DMS153 treated with DMSO at 0.1 percent for 48 hours (cell line): ENCODE measurements around the gene COX17.

Experiments used
- DNase-seq: peaks from one replicate; lab custom pipeline; 2025; ENCODE audit not compliant: unreplicated experiment; lab: John Stamatoyannopoulos, UW

COX17 gene

GRCh38 chr3:119647171-119647570 is 30.0 kb downstream of the COX17 start:
- DNase-seq, result no peak

GRCh38 chr3:119645813-119646212 is 31.4 kb downstream of the COX17 start:
- DNase-seq, result no peak

- no peak for DNase-seq
Measured at GRCh38 chr3:119644481-119644880, 32.7 kb downstream of the COX17 start.

- no peak for DNase-seq
Measured at GRCh38 chr3:119643528-119643927, 33.7 kb downstream of the COX17 start.

- no peak for DNase-seq
Measured at GRCh38 chr3:119642746-119643473, 34.3 kb downstream of the COX17 start.

GRCh38 chr3:119641416-119641815 is 35.8 kb downstream of the COX17 start:
- no peak for DNase-seq

- no peak for DNase-seq
Measured at GRCh38 chr3:119639494-119640350, 37.5 kb downstream of the COX17 start.

GRCh38 chr3:119637679-119638477 is 39.3 kb downstream of the COX17 start:
- no peak for DNase-seq

- DNase-seq, result no peak
Measured at GRCh38 chr3:119636891-119637611, 40.2 kb downstream of the COX17 start.

GRCh38 chr3:119636249-119636648 is 41.0 kb downstream of the COX17 start:
- no peak for DNase-seq

GRCh38 chr3:119635719-119636118 is 41.5 kb downstream of the COX17 start:
- no peak for DNase-seq

- no peak for DNase-seq
Measured at GRCh38 chr3:119632829-119633228, 44.4 kb downstream of the COX17 start.

GRCh38 chr3:119632216-119632615 is 45.0 kb downstream of the COX17 start:
- no peak for DNase-seq

GRCh38 chr3:119631516-119631915 is 45.7 kb downstream of the COX17 start:
- no peak for DNase-seq

- DNase-seq, result no peak
Measured at GRCh38 chr3:119630880-119631329, 46.3 kb downstream of the COX17 start.

GRCh38 chr3:119630128-119630879 is 46.9 kb downstream of the COX17 start:
- no peak for DNase-seq

GRCh38 chr3:119628816-119629445 is 48.3 kb downstream of the COX17 start:
- no peak for DNase-seq

GRCh38 chr3:119628390-119628789 is 48.8 kb downstream of the COX17 start:
- no peak for DNase-seq

- no peak for DNase-seq
Measured at GRCh38 chr3:119627461-119627860, 49.7 kb downstream of the COX17 start.

- no peak for DNase-seq
Measured at GRCh38 chr3:119626196-119626595, 51.0 kb downstream of the COX17 start.
